ENCODE results near the gene MAN1A1.

The MAN1A1 gene

DNA sequence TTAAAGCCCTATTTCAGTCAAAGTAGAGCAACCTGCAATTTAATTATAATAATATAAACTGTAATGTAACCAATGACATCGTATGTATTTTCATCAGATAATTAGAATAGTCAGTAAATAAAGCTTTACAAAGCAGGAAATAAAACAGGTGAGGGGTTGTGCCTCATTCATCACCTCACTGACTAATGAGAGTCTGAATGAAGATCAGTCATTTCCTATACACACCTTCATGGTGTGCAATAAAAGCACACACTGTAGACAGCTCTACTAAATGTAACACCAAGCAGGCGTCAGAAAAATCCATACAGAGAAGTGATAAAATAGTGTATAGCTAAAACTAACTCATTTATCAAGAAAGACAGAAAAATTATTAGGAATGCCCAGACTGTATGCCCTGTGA lies 105.9 kb downstream of the MAN1A1 start:
- TF ChIP-seq POLR2AphosphoS5 (IDR thresholded peaks at IDR 0.05; ENCODE audit: low read depth): no peak
- TF ChIP-seq, protein P1, sequence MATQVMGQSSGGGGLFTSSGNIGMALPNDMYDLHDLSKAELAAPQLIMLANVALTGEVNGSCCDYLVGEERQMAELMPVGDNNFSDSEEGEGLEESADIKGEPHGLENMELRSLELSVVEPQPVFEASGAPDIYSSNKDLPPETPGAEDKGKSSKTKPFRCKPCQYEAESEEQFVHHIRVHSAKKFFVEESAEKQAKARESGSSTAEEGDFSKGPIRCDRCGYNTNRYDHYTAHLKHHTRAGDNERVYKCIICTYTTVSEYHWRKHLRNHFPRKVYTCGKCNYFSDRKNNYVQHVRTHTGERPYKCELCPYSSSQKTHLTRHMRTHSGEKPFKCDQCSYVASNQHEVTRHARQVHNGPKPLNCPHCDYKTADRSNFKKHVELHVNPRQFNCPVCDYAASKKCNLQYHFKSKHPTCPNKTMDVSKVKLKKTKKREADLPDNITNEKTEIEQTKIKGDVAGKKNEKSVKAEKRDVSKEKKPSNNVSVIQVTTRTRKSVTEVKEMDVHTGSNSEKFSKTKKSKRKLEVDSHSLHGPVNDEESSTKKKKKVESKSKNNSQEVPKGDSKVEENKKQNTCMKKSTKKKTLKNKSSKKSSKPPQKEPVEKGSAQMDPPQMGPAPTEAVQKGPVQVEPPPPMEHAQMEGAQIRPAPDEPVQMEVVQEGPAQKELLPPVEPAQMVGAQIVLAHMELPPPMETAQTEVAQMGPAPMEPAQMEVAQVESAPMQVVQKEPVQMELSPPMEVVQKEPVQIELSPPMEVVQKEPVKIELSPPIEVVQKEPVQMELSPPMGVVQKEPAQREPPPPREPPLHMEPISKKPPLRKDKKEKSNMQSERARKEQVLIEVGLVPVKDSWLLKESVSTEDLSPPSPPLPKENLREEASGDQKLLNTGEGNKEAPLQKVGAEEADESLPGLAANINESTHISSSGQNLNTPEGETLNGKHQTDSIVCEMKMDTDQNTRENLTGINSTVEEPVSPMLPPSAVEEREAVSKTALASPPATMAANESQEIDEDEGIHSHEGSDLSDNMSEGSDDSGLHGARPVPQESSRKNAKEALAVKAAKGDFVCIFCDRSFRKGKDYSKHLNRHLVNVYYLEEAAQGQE (IDR thresholded peaks at IDR 0.05; ENCODE audit: insufficient replicate concordance, low read depth): no peak
- TF ChIP-seq GABPA (IDR thresholded peaks at IDR 0.05; ENCODE audit: low read depth): no peak
- no peak for TF ChIP-seq SPI1 (IDR thresholded peaks at IDR 0.05; ENCODE audit: borderline replicate concordance, low read depth)
- TF ChIP-seq, protein P2, sequence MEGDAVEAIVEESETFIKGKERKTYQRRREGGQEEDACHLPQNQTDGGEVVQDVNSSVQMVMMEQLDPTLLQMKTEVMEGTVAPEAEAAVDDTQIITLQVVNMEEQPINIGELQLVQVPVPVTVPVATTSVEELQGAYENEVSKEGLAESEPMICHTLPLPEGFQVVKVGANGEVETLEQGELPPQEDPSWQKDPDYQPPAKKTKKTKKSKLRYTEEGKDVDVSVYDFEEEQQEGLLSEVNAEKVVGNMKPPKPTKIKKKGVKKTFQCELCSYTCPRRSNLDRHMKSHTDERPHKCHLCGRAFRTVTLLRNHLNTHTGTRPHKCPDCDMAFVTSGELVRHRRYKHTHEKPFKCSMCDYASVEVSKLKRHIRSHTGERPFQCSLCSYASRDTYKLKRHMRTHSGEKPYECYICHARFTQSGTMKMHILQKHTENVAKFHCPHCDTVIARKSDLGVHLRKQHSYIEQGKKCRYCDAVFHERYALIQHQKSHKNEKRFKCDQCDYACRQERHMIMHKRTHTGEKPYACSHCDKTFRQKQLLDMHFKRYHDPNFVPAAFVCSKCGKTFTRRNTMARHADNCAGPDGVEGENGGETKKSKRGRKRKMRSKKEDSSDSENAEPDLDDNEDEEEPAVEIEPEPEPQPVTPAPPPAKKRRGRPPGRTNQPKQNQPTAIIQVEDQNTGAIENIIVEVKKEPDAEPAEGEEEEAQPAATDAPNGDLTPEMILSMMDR (IDR thresholded peaks at IDR 0.05; ENCODE audit: insufficient read depth, low read length): no peak
- Histone ChIP-seq H3K4me3 (replicated peaks; ENCODE audit: insufficient read depth, low read length) (no peak overlapping the region), H3K27ac (replicated peaks) (no peak overlapping the region), H3K27me3 (ENCODE audit: insufficient read depth, poor library complexity, severe bottlenecking) (no peaks in the 10 kb centered on the region)
- no peak for DNase-seq (ENCODE audit: low read depth in 1 of 2, low spot score in 1 of 2)

DNA sequence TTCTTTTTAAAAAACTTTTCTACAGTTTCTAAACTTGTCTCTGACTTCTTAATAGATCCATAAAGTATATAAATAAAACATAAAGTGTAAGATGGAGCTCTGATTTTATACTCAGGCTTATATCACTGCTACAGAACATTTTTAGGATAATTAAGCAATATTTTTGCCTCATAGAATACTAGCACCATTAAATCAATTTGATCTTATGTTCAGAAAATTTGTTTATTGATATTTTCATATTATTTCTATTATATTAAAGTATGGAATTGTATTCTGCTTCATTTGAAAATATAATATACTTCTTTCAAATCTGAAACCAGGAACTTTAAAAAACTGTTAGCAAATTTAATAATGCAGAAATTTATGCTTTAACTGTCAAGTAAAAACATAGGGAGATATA lies 106.5 kb downstream of the MAN1A1 start:
- Histone ChIP-seq H3K27me3 (ENCODE audit: insufficient read depth, poor library complexity, severe bottlenecking) (no peaks in the 10 kb centered on the region), H3K27ac (replicated peaks) (no peak overlapping the region), H3K4me3 (replicated peaks; ENCODE audit: insufficient read depth, low read length) (no peak overlapping the region)
- TF ChIP-seq, protein P1 (IDR thresholded peaks at IDR 0.05; ENCODE audit: insufficient replicate concordance, low read depth): no peak
- TF ChIP-seq, protein P2 (IDR thresholded peaks at IDR 0.05; ENCODE audit: insufficient read depth, low read length): no peak
- TF ChIP-seq POLR2AphosphoS5 (IDR thresholded peaks at IDR 0.05; ENCODE audit: low read depth): no peak
- no peak for TF ChIP-seq GABPA (IDR thresholded peaks at IDR 0.05; ENCODE audit: low read depth)
- TF ChIP-seq SPI1 (IDR thresholded peaks at IDR 0.05; ENCODE audit: borderline replicate concordance, low read depth): no peak
- DNase-seq (ENCODE audit: low read depth in 1 of 2, low spot score in 1 of 2): no peak

GRCh38 chr6:119241540-119242309 lies 107.8 kb downstream of the MAN1A1 start:
- no peak for DNase-seq (ENCODE audit: low read depth in 1 of 2, low spot score in 1 of 2)
- H3K4me3 ChIP-seq (replicated peaks; ENCODE audit: insufficient read depth, low read length): no peak overlapping the region
- H3K27me3 ChIP-seq (ENCODE audit: insufficient read depth, poor library complexity, severe bottlenecking): no peaks in the 10 kb centered on the region
- H3K27ac ChIP-seq (replicated peaks): no peak overlapping the region
- TF ChIP-seq POLR2AphosphoS5 (IDR thresholded peaks at IDR 0.05; ENCODE audit: low read depth): no peak
- TF ChIP-seq GABPA (IDR thresholded peaks at IDR 0.05; ENCODE audit: low read depth): no peak
- TF ChIP-seq, protein P2 (IDR thresholded peaks at IDR 0.05; ENCODE audit: insufficient read depth, low read length): no peak
- TF ChIP-seq, protein P1 (IDR thresholded peaks at IDR 0.05; ENCODE audit: insufficient replicate concordance, low read depth): no peak
- TF ChIP-seq SPI1 (IDR thresholded peaks at IDR 0.05; ENCODE audit: borderline replicate concordance, low read depth): no peak

All from HL-60 (cell line).